Activated CD4-positive, alpha-beta T cell treated with anti-CD3 and anti-CD28 coated beads, Interleukin-2, Interleukin-4, amounts not matched to agents 100 ng/mL and 50 ng/mL, durations not matched to agents 16 hours and 8 hours (primary cell): ENCODE results near the gene PCGF3.
A peak's percentile ranks its signal among the peaks of the same experiment; 100 is the strongest.

Experiments
- DNase-seq: peaks from one replicate; pipeline ENCODE4 v3.0.0-alpha.2; 2020; ENCODE audit warnings: low spot score

Gene PCGF3

DNA sequence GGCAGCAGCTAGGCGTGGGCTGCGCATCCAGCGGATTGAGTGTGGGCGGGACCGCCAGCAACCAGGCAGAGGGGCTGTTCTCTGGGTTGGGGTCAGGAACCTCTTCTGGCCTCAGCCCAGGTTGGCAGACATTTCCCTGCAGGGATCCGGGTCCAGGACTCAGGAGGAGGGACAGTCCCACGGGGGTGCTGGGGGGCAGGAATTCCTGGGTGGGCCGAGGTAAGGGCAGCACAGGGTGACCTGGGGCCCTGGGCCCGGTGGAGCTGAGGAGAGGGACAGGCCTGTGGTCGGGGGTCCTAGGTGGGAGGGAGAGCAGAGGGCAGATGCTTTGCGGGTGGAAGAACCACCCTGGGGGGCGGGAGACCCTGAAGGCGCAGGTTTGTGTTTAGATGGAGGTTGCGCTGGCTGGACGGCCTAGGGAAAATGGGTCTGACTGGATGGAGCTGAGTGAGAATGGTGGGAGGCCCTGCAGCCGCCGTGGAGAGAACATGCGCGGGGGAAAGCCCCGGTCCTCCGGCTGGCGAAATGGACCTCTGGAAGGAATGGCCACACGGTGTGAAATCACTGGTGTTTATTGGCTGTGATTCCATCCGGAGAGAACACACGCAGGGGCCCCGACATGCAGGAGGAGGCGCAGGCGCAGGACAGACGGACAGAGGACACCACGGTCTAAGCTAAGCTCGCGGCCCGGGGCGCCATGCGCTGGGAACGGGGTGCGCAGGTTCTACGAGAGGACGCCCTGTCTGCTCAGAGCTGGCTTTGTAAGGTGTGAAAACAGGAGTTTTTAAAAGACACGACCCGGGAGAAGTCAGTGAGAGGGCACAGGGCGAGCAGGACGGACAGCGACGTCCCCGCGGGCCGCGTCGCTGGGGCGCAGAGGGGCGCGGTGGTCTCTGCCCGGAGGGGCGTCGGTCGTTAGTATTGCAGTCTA is 79.0 kb downstream of the PCGF3 start:
- DNase-seq = no peak

DNA sequence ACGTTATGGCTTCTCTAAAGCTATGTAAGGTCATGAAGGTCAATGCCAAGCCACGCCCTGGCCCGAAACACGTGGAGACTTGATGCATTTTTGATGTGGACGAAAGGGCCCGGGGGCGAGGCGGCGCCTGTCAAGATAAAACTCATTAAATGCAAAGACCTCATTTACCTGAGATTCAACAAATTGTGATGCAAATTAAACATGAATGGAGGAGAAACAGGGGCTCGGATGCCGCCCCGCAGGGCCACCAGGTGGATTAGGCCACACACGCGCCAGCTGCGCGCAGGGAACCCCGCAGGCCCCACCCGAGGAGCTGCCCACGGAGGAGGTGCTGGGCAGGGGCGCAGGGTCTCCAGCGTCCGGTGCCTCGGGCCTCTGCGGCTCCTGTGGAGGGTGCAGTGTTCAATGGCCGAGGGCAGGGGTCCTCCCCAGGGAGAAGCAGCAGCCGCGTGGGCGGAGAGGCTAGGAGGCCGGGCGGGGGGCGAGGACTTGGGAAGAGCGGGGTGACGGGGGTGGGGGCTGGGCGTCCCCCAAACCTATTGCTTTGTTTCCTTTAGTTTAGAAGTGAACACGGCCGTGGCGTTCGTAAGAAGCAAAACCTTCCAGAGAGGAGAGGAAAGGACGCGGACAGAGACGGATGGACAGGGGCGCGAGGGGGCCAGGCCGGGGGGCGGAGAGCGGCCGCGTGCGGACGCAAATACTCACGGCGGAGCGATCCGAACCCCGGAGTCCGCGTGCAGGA is 79.9 kb downstream of the PCGF3 start:
- DNase-seq = no peak

DNA sequence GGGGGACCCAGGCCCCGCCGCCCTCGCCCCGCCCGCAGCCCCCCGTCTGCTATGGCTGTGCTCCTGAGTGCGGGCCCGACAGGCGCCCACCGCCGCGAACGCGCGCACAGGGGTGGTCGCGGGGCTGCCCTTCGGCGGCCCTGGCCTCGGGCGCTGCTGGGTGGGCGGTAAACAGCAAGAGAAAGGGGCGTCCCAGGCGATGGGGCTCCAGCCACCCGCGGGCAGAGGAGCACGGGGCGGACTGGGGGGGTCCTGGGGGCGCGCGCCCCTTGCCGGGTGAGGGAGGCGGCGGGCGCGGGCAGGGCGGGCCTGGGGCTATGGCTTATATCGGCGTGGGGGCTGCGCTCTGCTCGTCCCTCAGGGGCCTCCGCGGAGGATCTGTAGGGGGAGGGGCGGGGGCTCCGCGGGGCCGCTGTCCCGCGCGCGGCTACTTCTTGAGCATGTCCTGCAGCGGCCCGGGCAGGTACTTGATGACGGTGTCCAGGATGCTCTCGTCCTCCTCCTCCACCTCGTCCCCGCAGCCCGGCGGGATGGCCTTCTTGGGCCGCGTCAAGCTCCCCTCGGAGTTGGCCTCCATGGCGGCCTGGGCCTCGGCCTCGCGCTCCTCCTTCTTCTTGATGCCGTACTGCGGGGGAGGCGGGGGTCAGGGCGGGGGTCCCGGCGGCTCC is 80.6 kb downstream of the PCGF3 start:
- DNase-seq = no peak

DNA sequence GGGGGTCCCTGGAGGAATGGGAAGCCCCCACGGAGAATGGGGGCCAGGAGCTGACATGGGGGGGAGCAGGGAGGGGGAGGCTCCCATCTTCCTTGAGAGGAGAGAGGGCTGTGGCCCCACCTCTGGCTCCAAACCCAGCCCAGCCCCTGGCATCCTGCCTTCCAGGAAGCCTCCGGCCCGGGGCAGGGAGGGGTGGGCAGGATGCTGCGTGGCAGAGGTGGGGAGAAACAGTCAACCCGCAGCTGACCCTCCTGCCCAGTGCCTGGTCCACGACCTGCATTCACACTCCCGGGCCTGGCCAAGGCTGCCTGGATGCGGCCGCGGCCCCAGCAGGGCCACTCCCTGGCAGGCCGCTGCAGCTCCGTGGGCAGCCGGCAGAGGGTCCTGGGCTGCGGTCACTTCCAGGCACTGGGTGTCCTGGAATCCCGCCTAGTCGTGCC is 81.2 kb downstream of the PCGF3 start:
- no peak for DNase-seq

DNA sequence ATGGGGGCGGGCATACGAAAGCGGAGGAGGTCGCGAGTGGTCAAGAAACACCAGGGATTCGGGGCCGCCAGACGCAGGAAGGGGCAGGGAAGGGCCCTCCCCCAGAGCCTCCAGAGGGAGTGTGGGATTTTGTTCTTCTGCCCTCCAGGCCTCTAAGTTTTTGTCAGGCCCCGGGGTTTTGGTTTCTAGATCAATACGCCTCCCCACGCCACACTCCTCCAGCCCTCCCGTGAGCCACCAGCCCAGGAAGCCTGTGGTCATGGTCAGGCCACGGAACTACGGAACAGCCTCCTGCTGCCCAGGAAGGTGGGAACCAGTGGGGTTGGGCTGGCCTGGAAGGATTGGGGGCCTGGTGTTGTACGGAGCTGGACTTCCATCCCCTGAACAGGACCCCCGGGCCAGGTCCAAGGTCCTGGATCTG is 81.9 kb downstream of the PCGF3 start:
- no peak for DNase-seq

DNA sequence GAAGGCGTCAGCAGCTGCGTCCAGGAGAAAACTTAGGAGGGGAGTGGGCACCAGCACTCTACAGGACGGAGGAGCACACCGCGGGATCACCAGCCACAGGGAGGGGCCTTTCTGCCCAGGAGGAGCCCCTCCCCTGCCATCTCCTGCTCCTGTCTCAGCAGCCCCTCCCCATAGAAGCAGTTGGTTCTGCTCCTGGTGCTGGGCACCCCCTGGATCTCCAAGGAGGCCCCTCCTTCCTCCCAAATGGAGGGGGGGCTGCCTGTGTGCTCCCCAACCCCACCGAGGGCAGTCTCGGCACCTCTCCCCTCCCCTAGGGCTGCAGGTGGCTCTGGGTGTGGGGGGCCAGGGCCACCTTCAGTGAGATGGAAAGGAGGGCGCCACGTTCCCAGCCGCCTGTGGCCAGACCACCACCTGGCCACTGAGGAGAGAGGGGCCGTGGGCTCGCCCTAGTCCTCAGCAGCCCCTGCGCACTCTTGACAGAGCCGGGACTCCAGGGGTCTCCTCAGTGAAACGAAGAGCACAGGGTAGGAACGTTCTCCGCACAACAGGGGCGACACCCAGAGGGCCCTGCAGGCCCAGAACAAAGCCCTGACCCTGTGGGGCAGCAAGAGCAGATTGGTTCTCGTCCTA is 82.5 kb downstream of the PCGF3 start:
- DNase-seq = no peak

DNA sequence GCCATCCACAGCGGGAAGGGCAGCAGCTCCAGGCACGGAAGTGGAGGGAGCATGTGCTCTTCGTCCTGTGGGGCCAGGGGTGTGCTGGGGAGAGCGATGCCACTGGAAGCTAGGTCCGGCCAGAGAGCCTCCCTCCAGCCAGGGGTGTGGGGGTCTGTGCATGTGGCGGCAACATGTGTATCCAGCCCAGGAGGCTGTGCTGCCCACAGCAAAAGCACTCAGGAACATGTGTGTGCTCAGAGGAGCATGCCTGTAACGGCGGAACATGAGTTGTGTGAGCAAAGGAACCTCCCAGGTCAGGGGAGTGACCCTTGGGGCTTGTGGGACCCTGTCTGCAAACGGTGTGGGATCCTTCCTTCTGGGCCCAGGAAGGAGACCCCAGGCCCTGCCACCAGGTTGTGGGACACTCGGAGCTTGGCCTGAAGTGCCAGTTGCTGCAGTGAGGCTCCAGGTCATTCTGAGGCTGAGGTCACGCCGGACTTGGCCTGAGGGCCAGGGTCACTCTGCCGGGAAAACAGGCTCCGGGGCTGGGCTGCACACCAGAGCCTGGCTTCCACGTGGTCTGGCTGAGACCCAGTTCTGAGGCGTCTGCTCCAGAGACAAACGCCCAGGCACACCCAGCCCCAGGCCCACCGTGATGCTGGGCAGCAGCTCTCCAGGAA is 83.1 kb downstream of the PCGF3 start:
- DNase-seq = no peak

DNA sequence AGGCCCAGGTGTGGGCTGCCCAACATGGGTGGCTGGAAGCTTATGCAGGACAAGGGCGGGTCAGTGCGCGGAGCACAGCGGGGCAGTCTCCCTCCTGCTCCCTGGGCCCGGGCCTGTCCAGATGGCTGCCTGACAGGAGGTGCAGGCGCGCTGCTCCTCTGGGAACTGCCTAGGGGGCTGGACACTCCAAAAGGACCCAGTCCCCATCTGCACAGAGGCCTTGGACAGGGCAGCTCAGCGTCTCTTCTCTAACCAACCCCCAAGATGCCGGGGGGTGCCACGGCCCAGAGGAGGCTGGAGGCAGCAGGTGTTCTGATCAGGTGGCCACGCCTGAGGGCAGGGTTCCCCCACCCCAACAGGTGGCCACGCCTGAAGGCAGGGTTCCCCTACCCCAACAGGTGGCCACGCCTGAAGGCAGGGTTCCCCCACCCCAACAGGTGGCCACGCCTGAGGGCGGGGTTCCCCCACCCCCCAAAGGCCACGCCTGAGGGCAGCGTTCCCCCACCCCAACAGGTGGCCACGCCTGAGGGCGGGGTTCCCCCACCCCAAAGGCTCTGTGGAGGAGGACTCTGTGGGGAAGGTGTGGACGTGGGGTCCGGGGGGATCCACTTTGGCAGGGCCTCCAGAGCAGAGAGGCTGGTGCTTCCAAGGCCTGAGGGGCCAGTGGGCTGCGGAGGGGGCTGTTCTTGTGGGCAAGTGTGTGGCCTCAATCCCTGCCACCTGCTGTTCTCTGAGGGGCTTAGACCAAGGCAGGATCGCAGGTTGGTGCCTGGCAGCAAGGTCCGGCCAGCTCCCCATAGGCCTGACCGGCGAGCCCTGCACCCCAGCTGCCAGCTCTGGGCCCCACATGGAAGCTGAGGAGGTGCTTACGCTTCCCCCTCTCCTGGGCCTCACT is 84.2 kb downstream of the PCGF3 start:
- DNase-seq = no peak

DNA sequence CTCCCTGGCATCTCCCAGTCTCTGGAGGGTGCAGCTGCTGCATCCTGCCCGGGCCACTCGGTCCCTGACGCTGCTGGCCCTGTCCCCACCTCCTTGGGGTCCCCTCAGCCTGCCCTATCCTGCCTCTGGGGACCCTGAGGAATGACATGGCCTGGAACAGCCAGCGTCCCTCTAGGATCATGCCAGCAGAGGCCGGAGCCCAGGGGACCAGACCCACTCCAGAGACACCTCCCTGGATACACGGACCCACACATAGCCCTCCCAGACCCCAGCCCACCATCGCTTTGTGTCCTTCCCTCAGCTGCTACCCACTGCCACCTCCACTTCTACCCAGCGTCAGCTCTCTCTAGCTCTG is 84.8 kb downstream of the PCGF3 start:
- DNase-seq = no peak

DNA sequence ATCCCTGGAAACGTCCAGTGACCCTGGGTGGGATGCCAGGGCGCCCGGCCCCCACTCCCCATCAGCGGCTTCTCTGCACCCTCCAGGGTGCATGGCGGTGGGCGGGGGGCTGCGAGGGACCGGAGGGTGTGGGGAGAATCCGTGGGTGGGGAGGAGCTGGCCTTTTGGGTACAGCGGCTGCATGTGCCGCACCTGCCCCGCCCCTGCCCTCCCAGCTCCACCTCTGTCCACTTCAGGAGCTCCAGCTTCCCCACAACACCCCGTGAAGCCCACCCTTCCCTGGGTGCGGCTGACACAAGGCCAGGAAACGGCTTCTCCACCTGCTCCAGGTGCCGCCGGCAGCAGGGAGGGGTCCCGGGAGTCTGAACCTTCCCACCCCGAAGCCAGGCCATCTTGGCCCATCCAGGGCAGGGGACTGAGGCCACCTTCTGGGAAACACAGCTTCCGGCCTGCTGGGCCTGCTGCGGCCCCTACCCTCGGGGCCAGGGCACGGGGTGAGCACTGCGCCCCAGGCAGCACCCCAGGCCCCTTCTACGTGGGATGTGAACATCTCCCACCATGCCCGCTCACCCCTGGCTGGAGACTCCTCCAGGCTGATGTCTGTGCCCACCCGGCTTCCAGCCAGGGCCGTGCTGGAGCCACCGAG is 85.7 kb downstream of the PCGF3 start:
- DNase-seq = no peak

DNA sequence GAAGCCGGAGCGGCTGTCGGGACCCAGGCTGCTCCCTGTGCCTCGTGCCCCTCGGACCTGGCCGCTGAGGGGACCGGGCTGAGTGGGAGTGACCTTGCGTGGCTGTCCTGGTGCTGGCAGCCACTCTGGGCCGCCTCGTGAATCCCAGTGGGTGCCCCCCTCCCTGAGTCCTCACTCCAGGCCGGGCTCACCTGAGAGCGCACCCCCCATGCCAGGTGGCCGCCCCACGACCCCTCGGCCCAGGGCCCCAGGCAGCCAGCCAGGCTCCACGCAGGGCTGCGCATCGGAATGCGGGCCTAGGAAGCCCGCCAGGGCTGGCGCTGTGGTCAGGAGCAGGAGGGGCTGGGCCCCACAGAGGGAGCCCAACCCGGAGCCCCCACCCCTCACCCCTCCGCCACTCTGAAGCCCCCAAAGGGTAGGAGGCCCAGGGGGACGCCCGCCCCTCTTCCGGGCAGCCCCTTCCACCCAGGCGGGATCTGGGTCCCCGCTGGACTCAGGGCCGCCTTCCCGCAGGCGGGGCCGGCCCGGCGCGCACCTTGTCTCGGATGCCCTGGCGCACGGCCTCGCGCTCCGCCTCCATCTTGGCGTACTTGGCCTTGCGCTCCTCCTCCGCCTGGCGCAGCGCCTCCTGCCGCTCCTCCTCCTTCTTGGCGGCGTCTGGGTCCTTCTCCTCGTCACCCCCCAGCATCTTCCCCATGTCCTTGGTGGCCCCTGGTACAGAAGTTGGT is 86.4 kb downstream of the PCGF3 start:
- peak; percentile 35 for DNase-seq

DNA sequence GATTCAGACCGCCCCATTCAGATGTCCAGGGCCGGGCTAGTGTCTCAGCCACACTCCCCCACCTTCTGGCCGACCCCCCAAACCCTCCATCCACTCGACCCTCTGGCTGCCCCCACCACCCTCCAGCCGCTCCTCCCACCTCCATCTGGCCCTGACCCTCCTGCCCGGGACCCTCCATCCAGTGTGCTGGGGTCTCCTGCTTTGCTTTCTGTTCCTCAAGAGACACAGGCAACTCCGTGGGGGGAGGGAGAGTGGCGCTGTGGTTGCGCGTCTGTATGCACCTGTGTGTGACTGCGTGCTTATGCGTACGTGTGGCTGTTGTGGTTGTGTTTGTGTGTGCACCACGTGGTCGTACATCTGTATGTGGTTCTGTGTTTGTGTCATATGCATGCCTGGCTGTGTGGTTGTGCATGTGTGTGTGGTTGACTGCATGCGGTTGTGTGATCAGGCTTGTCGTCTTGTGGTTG is 87.0 kb downstream of the PCGF3 start:
- DNase-seq = no peak

DNA sequence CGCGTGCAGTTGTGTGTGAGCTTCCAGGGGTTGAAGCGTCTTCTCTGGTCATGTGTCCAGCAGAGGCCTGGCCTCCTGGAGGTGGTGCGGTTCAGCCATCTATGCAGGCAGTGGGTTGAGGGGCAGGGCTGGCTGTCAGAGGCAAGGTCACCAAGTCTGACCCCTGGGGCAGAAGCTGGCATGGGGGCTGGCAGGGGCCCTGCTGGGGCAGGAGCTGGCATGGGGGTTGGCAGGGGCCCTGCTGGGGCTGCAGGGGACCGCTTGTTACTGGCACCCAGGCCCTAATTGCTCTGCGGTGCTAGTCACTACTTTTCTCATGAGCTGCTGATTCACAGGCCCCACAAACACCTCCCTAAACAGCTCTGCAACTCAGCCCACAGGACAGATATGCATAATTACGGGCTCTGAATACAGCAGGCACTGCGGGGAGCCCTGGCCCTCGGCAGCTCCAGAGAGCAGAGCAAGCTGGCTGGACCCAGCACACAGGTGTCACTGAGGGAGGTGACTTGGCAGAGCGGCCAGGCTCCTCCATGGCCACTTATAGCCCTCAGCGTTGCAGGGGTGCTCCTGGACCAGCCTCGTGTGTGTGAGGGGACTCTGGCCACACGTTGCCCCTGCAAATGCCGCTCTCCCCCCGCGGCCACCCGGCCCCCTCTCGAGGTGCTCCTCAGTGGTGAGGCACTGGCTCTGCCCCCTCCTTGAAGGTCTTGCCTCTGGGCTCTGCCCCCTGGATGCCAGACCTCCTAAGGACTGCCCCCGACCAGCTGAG is 87.6 kb downstream of the PCGF3 start:
- no peak for DNase-seq

DNA sequence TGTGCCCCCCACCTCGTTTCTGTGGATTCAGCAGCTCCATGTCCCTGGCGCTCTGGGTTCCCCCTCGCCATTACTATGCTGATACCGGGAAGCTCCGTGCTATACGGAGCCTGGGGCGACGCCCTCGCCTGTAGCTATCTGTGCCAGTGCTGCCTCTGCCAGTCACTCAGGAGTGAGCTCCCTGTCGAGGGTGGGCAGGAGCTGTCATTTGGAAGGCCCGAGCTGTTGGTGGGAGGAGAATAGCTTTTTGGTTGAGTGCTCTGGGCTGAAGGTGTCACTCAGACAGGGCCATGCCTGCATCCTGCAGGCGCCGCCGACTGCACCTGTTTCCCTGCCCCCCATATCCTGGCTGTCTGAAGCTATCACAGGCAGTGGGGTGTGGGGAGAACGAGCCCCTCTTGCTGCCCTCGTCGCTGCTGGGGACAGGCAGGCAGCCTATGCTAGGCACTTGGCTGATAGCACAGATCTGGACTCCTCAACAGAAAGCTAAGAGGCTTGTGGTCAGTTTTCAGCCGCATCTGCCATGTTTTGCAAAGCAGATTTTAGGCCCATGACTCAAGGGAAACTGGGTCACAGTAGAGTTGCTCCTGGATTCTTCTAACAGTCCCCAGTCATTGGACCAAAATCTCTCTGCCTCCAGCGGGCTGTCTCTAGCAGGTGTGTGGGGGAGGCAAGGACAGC is 88.4 kb downstream of the PCGF3 start:
- DNase-seq = no peak

DNA sequence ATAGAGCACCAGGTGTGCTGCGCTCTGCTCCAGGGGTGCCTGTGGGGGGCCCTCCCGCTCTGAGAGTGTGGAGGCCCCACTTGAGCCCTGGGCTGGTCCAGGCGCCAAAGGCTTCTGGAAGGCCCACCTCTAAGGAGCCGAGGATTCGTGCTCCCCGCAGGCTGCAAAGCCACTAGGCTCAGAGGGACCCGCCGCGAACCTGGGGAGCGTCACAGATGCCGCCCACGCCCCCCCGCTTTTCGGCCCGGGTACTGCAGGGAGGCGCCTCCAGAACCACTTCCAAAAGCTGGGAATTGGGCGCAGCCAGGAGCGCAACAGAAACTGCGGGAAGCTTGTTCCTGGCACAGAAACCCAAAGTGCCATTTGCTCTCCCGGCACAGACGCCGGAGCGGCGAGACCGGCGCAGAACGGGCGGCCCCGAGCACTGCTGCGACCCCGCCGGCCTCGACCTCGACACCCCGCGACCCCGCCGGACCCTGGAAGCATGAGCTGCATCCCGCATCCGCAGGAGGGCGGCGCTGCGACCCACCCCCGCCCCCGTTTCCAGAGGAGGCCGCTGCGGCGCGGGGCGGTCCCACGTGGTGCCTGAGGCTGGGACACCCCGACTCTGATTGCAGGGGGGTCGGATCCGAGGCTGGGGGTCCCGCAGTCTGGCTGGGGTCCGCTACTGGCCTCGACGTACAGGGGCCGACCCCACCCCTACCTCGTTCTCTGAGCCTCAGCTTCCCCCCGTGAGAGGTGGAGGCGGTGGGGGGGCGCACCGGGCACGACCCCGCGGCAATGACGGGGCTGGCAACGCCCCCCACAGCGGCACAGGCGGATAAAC is 89.5 kb downstream of the PCGF3 start:
- DNase-seq = no peak

DNA sequence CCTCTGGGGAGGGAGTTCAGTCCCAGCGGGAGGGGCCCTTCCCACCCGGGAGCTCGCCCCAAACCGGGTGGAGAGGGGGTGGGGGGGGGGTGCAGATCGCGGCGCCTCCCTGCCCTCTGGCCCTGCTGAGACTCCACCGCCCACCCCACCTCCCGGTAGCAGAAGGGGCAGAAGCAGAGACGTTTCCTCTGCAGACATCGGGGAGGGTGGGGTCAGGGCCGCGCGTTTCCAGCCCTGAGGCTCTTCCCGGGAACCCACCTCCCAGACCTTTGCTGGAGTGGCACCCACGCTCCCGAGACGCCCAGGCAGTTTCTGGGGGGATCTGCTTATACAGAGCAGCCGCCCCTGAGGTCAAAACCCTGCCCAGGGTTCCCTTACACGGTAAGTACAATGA is 90.1 kb downstream of the PCGF3 start:
- DNase-seq = no peak

DNA sequence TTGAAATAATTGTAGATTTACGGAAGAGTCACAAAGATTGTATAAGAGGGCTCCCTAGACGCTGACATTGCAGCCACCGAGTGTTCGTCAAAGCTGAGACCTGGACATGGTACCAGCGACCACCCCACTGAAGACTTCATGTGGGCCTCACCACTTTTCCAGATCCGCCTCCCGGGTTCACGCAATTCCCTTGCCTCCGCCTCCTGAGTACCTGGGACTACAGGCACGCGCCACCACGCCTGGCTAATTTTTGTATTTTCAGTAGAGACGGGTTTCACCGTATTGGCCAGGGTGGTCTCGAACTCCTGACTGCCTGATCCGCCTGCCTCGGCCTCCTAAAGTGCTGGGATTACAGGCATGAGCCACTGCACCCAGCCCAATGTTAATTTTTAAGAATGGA is 90.6 kb downstream of the PCGF3 start:
- DNase-seq = no peak
